Skeletal muscle tissue (tissue), 4 donors: ENCODE measurements around the gene ANK2. TPM values are rescaled to one million over a fixed set of nuclear protein-coding genes. Genes with fewer than 3 reads are reported as not detected.

Experiments used
- H3K27ac ChIP-seq: one replicate; pipeline ENCODE4 v1.7.0; 2013; ENCODE audit warnings: mild to moderate bottlenecking, low read depth, low read length, inconsistent platforms
- H3K27me3 ChIP-seq, 3 donors: one replicate each; pipeline ENCODE4 v1.7.0; 2013; ENCODE audit warnings: low read length in 3 of 3; ENCODE audit not compliant: control insufficient read depth in 3 of 3, insufficient read depth in 3 of 3
- H3K36me3 ChIP-seq, 3 donors: one replicate each; pipeline ENCODE4 v1.7.0; 2013; ENCODE audit warnings: low read length in 3 of 3; ENCODE audit not compliant: control insufficient read depth in 3 of 3, insufficient read depth in 3 of 3
- H3K4me1 ChIP-seq, 3 donors: one replicate each; pipeline ENCODE4 v1.7.0; 2013; ENCODE audit warnings: low read length in 3 of 3, mild to moderate bottlenecking in 3 of 3; ENCODE audit not compliant: control insufficient read depth in 3 of 3, insufficient read depth in 3 of 3
- H3K4me3 ChIP-seq, 3 donors: one replicate each; pipeline ENCODE4 v1.7.0; 2013; ENCODE audit warnings: low read length in 3 of 3
- H3K9ac ChIP-seq, 3 donors: one replicate each; pipeline ENCODE4 v1.7.0; 2013; ENCODE audit warnings: low read length in 3 of 3, mild to moderate bottlenecking in 3 of 3, moderate library complexity in 2 of 3, low read depth in 1 of 3
- H3K9me3 ChIP-seq, 3 donors: one replicate each; pipeline ENCODE4 v1.7.0; 2013; ENCODE audit warnings: low read length in 3 of 3; ENCODE audit not compliant: control insufficient read depth in 3 of 3
- total RNA-seq: library from RNA; depleted of rRNA; stranded (reverse); fragments of >200 nt; gene quantifications from one replicate; pipeline ENCODE4 v1.2.3, GENCODE V29; 2014
- donor health status: Osteomylitis.

The ANK2 gene
- total RNA-seq, 1 donor from 2014 or later, result 383 TPM

DNA sequence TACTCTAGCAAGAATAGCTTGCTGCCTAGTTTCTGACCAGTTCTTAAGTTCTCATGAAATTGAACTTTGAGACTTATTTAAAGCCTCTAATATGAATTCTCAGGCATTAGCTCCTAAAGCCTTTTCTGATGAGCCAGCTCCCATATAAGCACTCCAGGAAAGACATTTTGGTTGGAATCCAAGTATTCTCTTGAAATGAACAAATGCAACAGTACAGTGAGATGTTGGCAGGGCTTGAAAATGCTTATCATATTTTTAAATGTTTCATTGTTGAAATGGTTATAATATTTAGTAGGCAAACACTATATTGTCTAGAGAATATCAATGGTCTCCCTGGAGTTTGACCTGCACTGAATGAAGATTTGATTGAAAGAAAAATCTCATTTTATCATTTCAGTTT lies 240.3 kb downstream of the ANK2 start:
- Histone ChIP-seq H3K27me3 (no peaks in the 10 kb centered on the region), H3K9me3 (no peaks in the 10 kb centered on the region), H3K4me1 (no peaks in the 10 kb centered on the region), H3K36me3 (peaks cover 10 to 18% (median 13%) of the 10 kb centered on the region in 3 donors), H3K4me3 (no peak overlapping the region), H3K27ac (no peak overlapping the region), H3K9ac (no peak overlapping the region)

DNA sequence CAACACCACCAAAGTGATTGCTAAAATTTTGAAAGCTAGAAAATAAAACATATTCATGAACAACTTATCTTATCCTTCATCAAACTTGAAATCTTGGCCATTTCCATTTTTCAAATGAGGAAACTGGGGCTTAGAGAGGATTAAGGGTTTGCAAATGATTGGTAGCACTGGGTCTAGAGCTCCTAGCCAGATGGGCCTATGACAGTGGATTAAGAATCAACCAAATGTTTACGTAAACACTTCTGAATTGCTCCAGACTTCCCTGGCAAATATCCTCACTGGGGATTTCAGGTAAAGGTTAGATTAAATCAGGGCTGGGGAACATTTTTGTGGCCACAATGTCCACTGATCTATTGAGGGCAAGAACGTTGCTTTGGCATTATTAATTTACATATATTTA lies 241.2 kb downstream of the ANK2 start:
- Histone ChIP-seq H3K27ac (no peak overlapping the region), H3K9me3 (no peaks in the 10 kb centered on the region), H3K27me3 (no peaks in the 10 kb centered on the region), H3K4me3 (no peak overlapping the region), H3K9ac (no peak overlapping the region), H3K4me1 (no peaks in the 10 kb centered on the region), H3K36me3 (peaks cover 7 to 18% (median 10%) of the 10 kb centered on the region in 3 donors)

DNA sequence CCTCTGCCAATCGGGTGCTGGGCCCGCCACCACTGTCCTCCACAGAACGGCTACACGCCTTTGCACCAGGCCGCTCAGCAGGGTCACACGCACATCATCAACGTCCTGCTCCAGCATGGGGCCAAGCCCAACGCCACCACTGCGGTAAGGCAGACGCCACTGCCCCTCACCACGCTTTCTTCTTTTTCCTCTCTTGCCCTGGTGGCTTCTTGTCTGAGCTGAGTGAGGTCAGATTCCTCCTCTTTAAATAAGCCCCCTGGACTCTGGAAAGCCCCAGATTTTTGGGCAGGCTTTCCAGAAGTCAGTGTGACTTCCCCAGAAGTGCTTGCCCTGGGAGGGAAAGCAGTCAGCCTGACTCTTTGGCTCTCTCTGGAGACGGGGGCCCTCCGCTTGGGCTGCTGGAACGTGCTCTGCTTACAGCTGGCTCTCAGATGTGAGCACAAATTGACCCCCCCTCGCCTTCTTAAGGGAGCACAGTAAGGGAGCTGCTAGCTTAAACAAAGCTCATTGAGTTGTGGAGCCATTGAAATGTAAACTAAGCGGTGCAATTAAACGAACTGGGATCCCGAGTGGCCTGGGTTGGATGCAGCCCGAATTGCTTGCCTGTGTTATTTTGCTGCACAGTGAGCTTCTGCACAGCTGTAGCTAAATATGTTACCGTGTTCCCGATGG lies 243.1 kb downstream of the ANK2 start:
- H3K9ac ChIP-seq, result peak overlapping the region in 1 of 3 donors; percentile 47
- H3K27me3 ChIP-seq, result no peaks in the 10 kb centered on the region
- peak overlapping the region in 2 of 3 donors; percentile 31 to 52 for H3K4me3 ChIP-seq
- H3K27ac ChIP-seq, result peak overlapping the region; percentile 73
- H3K9me3 ChIP-seq, result no peaks in the 10 kb centered on the region
- H3K36me3 ChIP-seq, result peaks cover 7 to 16% (median 10%) of the 10 kb centered on the region in 3 donors
- H3K4me1 ChIP-seq, result no peaks in the 10 kb centered on the region

DNA sequence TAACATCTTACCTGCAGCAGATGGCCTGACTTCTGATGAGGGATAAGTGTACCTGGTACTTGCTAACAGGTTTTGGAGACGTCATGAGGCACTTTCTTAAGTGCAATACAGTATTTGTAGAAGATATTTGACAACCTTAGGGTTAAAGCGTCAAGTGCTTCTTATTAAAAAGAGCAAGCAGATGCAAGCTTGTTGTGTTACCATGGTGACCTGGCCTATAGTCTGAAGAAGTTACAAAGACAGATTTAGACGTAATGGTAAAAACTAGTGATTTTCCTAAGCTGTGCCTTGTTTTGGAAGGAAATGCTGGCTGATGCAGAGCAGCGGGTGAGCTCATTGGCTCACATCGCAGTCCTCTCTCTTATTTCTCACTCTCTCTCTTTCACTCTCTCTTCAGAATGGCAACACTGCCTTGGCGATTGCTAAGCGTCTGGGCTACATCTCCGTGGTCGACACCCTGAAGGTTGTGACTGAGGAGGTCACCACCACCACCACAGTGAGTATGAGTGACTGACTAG lies 243.6 kb downstream of the ANK2 start:
- no peaks in the 10 kb centered on the region for H3K4me1 ChIP-seq

DNA sequence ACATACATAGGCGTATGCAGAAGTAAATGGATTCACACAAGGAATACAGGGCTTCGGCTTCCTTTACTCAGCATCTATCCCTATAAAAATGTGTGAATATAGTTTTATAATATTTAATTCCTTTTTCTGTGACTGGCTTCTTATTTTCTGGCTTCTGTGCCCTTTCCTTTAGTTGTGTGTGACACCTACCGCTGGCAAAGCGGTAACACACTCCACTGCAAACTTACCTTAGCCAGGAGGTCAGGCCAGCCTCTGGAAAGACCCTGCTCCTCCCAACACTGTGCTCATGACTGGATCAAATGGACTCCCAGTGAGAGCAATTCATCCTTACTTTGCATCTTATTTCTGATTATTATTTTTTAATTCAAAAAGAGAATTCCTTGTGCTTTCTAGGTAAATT lies 244.2 kb downstream of the ANK2 start:
- H3K9me3 ChIP-seq, result no peaks in the 10 kb centered on the region
- H3K27me3 ChIP-seq, result no peaks in the 10 kb centered on the region
- peak overlapping the region in 1 of 3 donors; percentile 52 for H3K4me3 ChIP-seq
- no peaks in the 10 kb centered on the region for H3K4me1 ChIP-seq
- peaks cover 4 to 11% (median 10%) of the 10 kb centered on the region in 3 donors for H3K36me3 ChIP-seq
- peak overlapping the region in 1 of 3 donors; percentile 52 for H3K9ac ChIP-seq
- peak overlapping the region; percentile 73 for H3K27ac ChIP-seq

More for the DNA sequence above, 243.6 kb downstream of the ANK2 start:
- peak overlapping the region in 2 of 3 donors; percentile 47 to 52 for H3K9ac ChIP-seq
- peak overlapping the region; percentile 2 to 52 (median 31) for H3K4me3 ChIP-seq
- no peaks in the 10 kb centered on the region for H3K27me3 ChIP-seq
- peak overlapping the region; percentile 73 for H3K27ac ChIP-seq
- no peaks in the 10 kb centered on the region for H3K9me3 ChIP-seq
- peaks cover 7 to 11% (median 10%) of the 10 kb centered on the region in 3 donors for H3K36me3 ChIP-seq

DNA sequence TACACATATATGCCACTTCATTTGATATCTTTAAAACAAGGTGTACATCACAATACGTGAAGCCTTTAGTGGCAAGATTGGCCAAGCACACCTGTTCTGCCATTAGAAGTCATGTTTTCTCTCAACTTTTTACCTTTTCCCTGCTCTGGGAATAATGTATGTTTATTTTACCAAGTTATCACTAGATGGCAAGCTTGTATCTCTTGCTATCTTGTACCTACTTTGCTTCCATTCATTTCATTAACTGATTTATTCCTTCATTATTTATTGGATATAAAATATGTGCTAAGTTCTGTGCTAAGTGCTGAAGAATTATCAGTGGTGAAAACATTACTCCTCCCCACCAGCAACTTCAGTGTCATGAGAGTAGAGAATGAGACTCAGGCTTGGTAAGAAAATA lies 245.5 kb downstream of the ANK2 start:
- Histone ChIP-seq H3K4me3 (peak overlapping the region in 1 of 3 donors; percentile 52), H3K4me1 (no peaks in the 10 kb centered on the region), H3K27me3 (no peaks in the 10 kb centered on the region), H3K9me3 (no peaks in the 10 kb centered on the region), H3K9ac (peak overlapping the region in 2 of 3 donors; percentile 5 to 25), H3K27ac (no peak overlapping the region), H3K36me3 (peaks cover 2 to 11% (median 10%) of the 10 kb centered on the region in 3 donors)

DNA sequence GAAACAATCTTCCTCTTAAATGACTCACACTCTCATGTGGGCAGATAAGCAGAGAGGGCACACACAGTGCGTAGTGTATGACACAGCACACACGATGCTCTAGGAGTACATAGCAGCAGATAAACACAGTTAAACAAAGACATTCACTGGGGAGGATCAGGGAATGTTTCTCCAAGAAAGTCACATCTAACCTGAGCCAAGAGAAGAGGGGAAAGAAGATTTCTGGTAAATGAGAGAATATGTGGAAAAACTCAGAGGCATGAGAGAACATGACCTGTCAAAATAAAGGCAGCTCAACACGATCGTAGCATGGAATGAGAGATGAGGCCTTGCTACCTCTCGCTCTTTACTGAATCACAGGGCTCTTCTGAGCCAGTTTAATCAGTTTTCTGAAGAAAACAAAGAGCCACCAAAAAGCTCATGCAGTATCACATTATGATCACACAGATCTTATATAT lies 251.0 kb downstream of the ANK2 start:
- Histone ChIP-seq H3K4me3 (no peak overlapping the region), H3K9ac (no peak overlapping the region), H3K27me3 (no peaks in the 10 kb centered on the region), H3K9me3 (no peaks in the 10 kb centered on the region), H3K36me3 (no peaks in the 10 kb centered on the region), H3K4me1 (no peaks in the 10 kb centered on the region), H3K27ac (peak overlapping the region; percentile 36)

DNA sequence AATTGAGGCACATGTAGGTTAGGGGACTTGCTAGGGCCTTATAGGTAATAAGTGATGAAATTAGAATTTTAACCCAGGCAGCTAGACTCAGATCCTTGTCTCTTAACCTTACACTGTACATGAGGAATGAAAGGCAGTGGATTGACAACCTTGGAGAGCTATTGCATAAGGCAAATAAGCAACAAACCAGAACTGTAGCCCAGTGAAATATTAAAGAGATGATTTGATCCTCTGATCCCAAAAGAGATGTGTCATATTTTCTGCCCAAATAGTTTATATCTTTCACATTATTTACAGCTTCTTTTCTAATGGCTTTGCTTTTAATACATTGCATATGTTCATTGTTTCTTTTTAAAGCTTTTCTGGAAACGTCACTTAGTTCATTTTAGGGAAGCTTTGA lies 252.6 kb downstream of the ANK2 start:
- no peak overlapping the region for H3K9ac ChIP-seq
- H3K27ac ChIP-seq, result no peak overlapping the region
- no peaks in the 10 kb centered on the region for H3K36me3 ChIP-seq
- no peaks in the 10 kb centered on the region for H3K9me3 ChIP-seq
- no peaks in the 10 kb centered on the region for H3K27me3 ChIP-seq
- no peak overlapping the region for H3K4me3 ChIP-seq
- no peaks in the 10 kb centered on the region for H3K4me1 ChIP-seq

DNA sequence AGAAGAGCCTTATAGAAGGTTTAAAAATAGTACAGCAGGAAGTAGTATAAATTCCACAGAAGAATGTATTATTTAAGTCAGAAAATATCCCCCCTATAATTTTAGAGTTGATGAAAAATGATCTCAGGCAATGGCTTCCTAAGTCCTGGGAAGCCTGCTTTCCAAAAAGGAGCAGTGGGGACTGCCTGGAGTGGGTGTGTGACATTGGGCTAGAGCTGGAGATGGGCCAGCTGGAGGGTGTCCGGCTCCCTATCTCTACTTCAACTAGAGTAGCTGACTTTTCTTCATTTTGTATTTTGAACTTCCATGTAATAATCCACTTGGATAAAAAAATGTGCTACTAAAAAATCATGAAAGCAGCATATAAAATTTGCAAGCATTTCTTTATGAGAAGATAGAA lies 253.9 kb downstream of the ANK2 start:
- Histone ChIP-seq H3K4me3 (no peak overlapping the region), H3K27ac (no peak overlapping the region), H3K9me3 (no peaks in the 10 kb centered on the region), H3K9ac (no peak overlapping the region), H3K27me3 (no peaks in the 10 kb centered on the region), H3K36me3 (no peaks in the 10 kb centered on the region), H3K4me1 (no peaks in the 10 kb centered on the region)

DNA sequence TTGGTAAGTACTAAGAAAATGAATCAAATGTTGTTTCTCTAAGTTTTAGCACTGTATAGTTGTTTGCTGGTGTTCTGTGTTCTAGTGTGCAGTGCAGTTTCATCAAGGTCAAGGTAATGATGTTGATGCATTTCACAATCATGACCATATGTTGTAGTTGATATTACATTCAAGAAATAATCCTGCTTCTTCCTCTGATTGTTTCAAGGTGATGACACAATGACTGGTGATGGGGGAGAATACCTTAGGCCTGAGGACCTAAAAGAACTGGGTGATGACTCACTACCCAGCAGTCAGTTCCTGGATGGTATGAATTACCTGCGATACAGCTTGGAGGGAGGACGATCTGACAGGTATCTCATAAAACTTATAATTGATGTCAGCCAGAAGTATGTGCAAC lies 261.6 kb downstream of the ANK2 start:
- peaks cover 5 to 22% (median 10%) of the 10 kb centered on the region in 3 donors for H3K36me3 ChIP-seq
- no peaks in the 10 kb centered on the region for H3K27me3 ChIP-seq
- H3K4me3 ChIP-seq, result no peak overlapping the region
- H3K9ac ChIP-seq, result no peak overlapping the region
- no peak overlapping the region for H3K27ac ChIP-seq
- no peaks in the 10 kb centered on the region for H3K9me3 ChIP-seq
- H3K4me1 ChIP-seq, result no peaks in the 10 kb centered on the region
